ENCODE data around the gene DLG3. TPM values are rescaled to one million over a fixed set of nuclear protein-coding genes. Genes with fewer than 3 reads are reported as not detected.
A peak's percentile ranks its signal among the peaks of the same experiment; 100 is the strongest.

The DLG3 gene
- total RNA-seq, 2 experiments from 2014 or later: 6.6 to 9.0 TPM

- peak in 1 of 14 experiments; percentile 25 for DNase-seq
- H3K27ac ChIP-seq (ENCODE audit: low read depth in 1 of 2, low read length in 2 of 2): no peak overlapping the region
- H3K27ac Mint-ChIP-seq: no peak overlapping the region
Observed at GRCh38 chrX:70439016-70439415, 5.6 kb upstream of the DLG3 start.

GRCh38 chrX:70442224-70442623 lies 2.4 kb upstream of the DLG3 start:
- Mint-ChIP-seq H3K36me3 (ENCODE audit: low read depth) (no peaks in the 10 kb centered on the region), H3K27me3 (peaks cover 74% of the 10 kb centered on the region), H3K4me3 (no peak overlapping the region), H3K4me1 (ENCODE audit: low read depth) (no peaks in the 10 kb centered on the region), H3K27ac (no peak overlapping the region), H3K9me3 (no peaks in the 10 kb centered on the region)
- DNase-seq (no peak), ATAC-seq (ENCODE audit: poor library complexity) (no peak)
- Histone ChIP-seq H3K36me3 (ENCODE audit: insufficient read depth, low read length) (no peaks in the 10 kb centered on the region), H3K4me1 (ENCODE audit: insufficient read depth, low read length) (peaks cover 18% of the 10 kb centered on the region), H3K9me3 (ENCODE audit: control insufficient read depth in 1 of 2, insufficient read depth in 1 of 2, low read length in 2 of 2) (no peaks in the 10 kb centered on the region), H3K4me3 (ENCODE audit: low read length) (no peak overlapping the region), H3K27me3 (ENCODE audit: control insufficient read depth in 1 of 2, insufficient read depth in 2 of 2, low read length in 2 of 2) (peaks cover 11 to 12% of the 10 kb centered on the region in 2 experiments), H3K27ac (ENCODE audit: low read depth in 1 of 2, low read length in 2 of 2) (no peak overlapping the region)
- no peak for TF ChIP-seq CTCF (IDR thresholded peaks at IDR 0.05)
- intact Hi-C loops (cut with DNase I, micrococcal nuclease): no loop called here
- POLR2A ChIA-PET: no interaction called here
- CTCF ChIA-PET: interaction anchor here (0.8 kb wide), 1 partner anchor 9 kb away, joined by 3 read pairs; no protein-coding TSS in a partner anchor

More at GRCh38 chrX:70439016-70439415, 5.6 kb upstream of the DLG3 start:
- ChIA-PET POLR2A (no interaction called here), CTCF (no interaction called here)
- no peaks in the 10 kb centered on the region for H3K36me3 Mint-ChIP-seq (ENCODE audit: low read depth)
- Histone ChIP-seq H3K9me3 (ENCODE audit: control insufficient read depth in 1 of 2, insufficient read depth in 1 of 2, low read length in 2 of 2) (no peaks in the 10 kb centered on the region), H3K4me3 (ENCODE audit: low read length) (no peak overlapping the region), H3K27me3 (ENCODE audit: control insufficient read depth in 1 of 2, insufficient read depth in 2 of 2, low read length in 2 of 2) (peaks cover 2 to 7% of the 10 kb centered on the region in 2 experiments), H3K36me3 (ENCODE audit: insufficient read depth, low read length) (no peaks in the 10 kb centered on the region), H3K4me1 (ENCODE audit: insufficient read depth, low read length) (peaks cover 18% of the 10 kb centered on the region)
- TF ChIP-seq CTCF (IDR thresholded peaks at IDR 0.05): no peak
- intact Hi-C loops (cut with DNase I, micrococcal nuclease): loop anchor here (10.0 kb wide), 3 partner anchors 154 to 904 kb away; partner anchors contain the start of genes IGBP1 (in 1 of the 2), PDZD11 (in 1 of the 2) and RAB41 (in 1 of the 2)
- H3K27me3 Mint-ChIP-seq: peaks cover 57% of the 10 kb centered on the region
- H3K4me3 Mint-ChIP-seq: no peak overlapping the region
- ATAC-seq (ENCODE audit: poor library complexity): no peak
- H3K4me1 Mint-ChIP-seq (ENCODE audit: low read depth): peaks cover 8% of the 10 kb centered on the region
- no peaks in the 10 kb centered on the region for H3K9me3 Mint-ChIP-seq

GRCh38 chrX:70444946-70445656 lies 466 bp downstream of the DLG3 start:
- intact Hi-C loops (cut with DNase I, micrococcal nuclease): no loop called here
- Mint-ChIP-seq H3K27ac (no peak overlapping the region), H3K27me3 (peaks cover 53% of the 10 kb centered on the region), H3K9me3 (no peaks in the 10 kb centered on the region), H3K36me3 (ENCODE audit: low read depth) (no peaks in the 10 kb centered on the region), H3K4me1 (ENCODE audit: low read depth) (no peaks in the 10 kb centered on the region), H3K4me3 (no peak overlapping the region)
- peak overlapping the region; percentile 34 for H3K4me3 ChIP-seq (ENCODE audit: low read length)
- ChIA-PET POLR2A (interaction anchor here (0.7 to 1.1 kb wide), 2 partner anchors 12 to 62 kb away, joined by 3 to 4 read pairs; no protein-coding TSS in a partner anchor), CTCF (no interaction called here)
- H3K27ac ChIP-seq (ENCODE audit: low read depth in 1 of 2, low read length in 2 of 2): no peak overlapping the region
- H3K9me3 ChIP-seq (ENCODE audit: control insufficient read depth in 1 of 2, insufficient read depth in 1 of 2, low read length in 2 of 2): no peaks in the 10 kb centered on the region
- no peak for TF ChIP-seq CTCF (IDR thresholded peaks at IDR 0.05)
- ATAC-seq (ENCODE audit: poor library complexity) (peak; percentile 29), DNase-seq (peak in 1 of 14 experiments; percentile 17)
- H3K27me3 ChIP-seq (ENCODE audit: control insufficient read depth in 1 of 2, insufficient read depth in 2 of 2, low read length in 2 of 2): peaks cover 11 to 12% of the 10 kb centered on the region in 2 experiments
- no peaks in the 10 kb centered on the region for H3K36me3 ChIP-seq (ENCODE audit: insufficient read depth, low read length)
- peaks cover 11% of the 10 kb centered on the region for H3K4me1 ChIP-seq (ENCODE audit: insufficient read depth, low read length)
